HG02970 (cell line): ENCODE measurements around the gene RBM4.
A peak's percentile ranks its signal among the peaks of the same experiment; 100 is the strongest.
"Not testable (repeated sequence)": the region's sequence is repeated elsewhere in the genome, so short reads cannot be mapped to it uniquely, and the experiment has no call there.

Experiments used
- ATAC-seq: cut with Tn5 transposase; IDR thresholded peaks from one replicate; pipeline ENCODE4 v1.9.1; 2021; ENCODE audit warnings: mild to moderate bottlenecking, moderate library complexity, moderate number of reproducible peaks; ENCODE audit not compliant: unreplicated experiment, low FRiP score

Gene RBM4

GRCh38 chr11:66638177-66639065 lies at the start of gene RBM4:
RBM4 (plus strand) TSS chr11:66638703; CDS start chr11:66639712, 1,009 bp downstream.
- ATAC-seq, result peak; percentile 96

GRCh38 chr11:66589315-66589714 lies 49.2 kb upstream of the RBM4 start:
- ATAC-seq, result not testable (repeated sequence)

- no peak for ATAC-seq
Measured at GRCh38 chr11:66589996-66590675, 48.4 kb upstream of the RBM4 start.

- ATAC-seq, result no peak
Measured at GRCh38 chr11:66591175-66591574, 47.3 kb upstream of the RBM4 start.

GRCh38 chr11:66592457-66593302 lies 45.8 kb upstream of the RBM4 start, which contains the start of the genes CCDC87 and CCS:
CCDC87 (minus strand) TSS chr11:66593063; CDS start chr11:66593015, 48 bp downstream.
CCS (plus strand) TSS chr11:66593185; CDS start chr11:66593262, 77 bp downstream.
- ATAC-seq, result peak; percentile 89

- ATAC-seq, result no peak
Measured at GRCh38 chr11:66593303-66593635, 45.2 kb upstream of the RBM4 start.

GRCh38 chr11:66593650-66594049 lies 44.9 kb upstream of the RBM4 start:
- ATAC-seq, result no peak

GRCh38 chr11:66595245-66595904 lies 43.1 kb upstream of the RBM4 start:
- no peak for ATAC-seq

GRCh38 chr11:66598993-66599392 lies 39.5 kb upstream of the RBM4 start:
- no peak for ATAC-seq

- no peak for ATAC-seq
Measured at GRCh38 chr11:66600219-66600618, 38.3 kb upstream of the RBM4 start.

GRCh38 chr11:66600631-66601233 lies 37.8 kb upstream of the RBM4 start:
- no peak for ATAC-seq

GRCh38 chr11:66603072-66603471 lies 35.4 kb upstream of the RBM4 start:
- ATAC-seq, result no peak

- no peak for ATAC-seq
Measured at GRCh38 chr11:66604155-66604554, 34.3 kb upstream of the RBM4 start.

GRCh38 chr11:66606608-66607007 lies 31.9 kb upstream of the RBM4 start:
- ATAC-seq, result not testable (repeated sequence)

GRCh38 chr11:66607126-66607834 lies 31.2 kb upstream of the RBM4 start:
- ATAC-seq, result no peak

- no peak for ATAC-seq
Measured at GRCh38 chr11:66609721-66610617, 28.5 kb upstream of the RBM4 start.

- ATAC-seq, result no peak
Measured at GRCh38 chr11:66612458-66612857, 26.0 kb upstream of the RBM4 start.

GRCh38 chr11:66614073-66614472 lies 24.4 kb upstream of the RBM4 start:
- ATAC-seq, result no peak
